Measurements from ENCODE around the gene GALNTL6. TPM values are rescaled to one million over a fixed set of nuclear protein-coding genes. Genes with fewer than 3 reads are reported as not detected.

Gene GALNTL6
- total and polyA plus RNA-seq, 9 of the 15 experiments (the other 6 are each of a cell fraction or from before 2014, with no cell fraction given): 0.18 to 0.50 (median 0.29) TPM

- no peak for TF ChIP-seq PRMT5 (CRISPR knock-in tag; IDR thresholded peaks at IDR 0.05)
- TF ChIP-seq HBP1 (CRISPR knock-in tag; IDR thresholded peaks at IDR 0.05): no peak
- TF ChIP-seq IRF1 (CRISPR knock-in tag; IDR thresholded peaks at IDR 0.05; ENCODE audit: borderline replicate concordance): no peak
- no peak for TF ChIP-seq SMAD1 (IDR thresholded peaks at IDR 0.05; ENCODE audit: low read depth, low read length, partially characterized antibody)
- no peak for TF ChIP-seq HMGXB4 (CRISPR knock-in tag; IDR thresholded peaks at IDR 0.05)
- TF ChIP-seq BCL6 (CRISPR knock-in tag; IDR thresholded peaks at IDR 0.05): no peak
- no peak for TF ChIP-seq PPARD (CRISPR knock-in tag; IDR thresholded peaks at IDR 0.05)
- TF ChIP-seq NELFE (IDR thresholded peaks at IDR 0.05; ENCODE audit: insufficient read depth, insufficient read length): no peak
- no peak for TF ChIP-seq KDM5B (IDR thresholded peaks at IDR 0.05; ENCODE audit: insufficient replicate concordance, low read depth, low read length)
- TF ChIP-seq CREBBP (IDR thresholded peaks at IDR 0.05; ENCODE audit: low read depth, low read length): no peak
These were observed 1037.6 kb downstream of the GALNTL6 start (continued) for GRCh38 chr4:172850838-172851237.

All from K562 (cell line).